Spleen (tissue), 11 donors: Measurements from ENCODE around the gene AFAP1. TPM values are rescaled to one million over a fixed set of nuclear protein-coding genes. Genes with fewer than 3 reads are reported as not detected.

Source experiments
- DNase-seq: peaks from one replicate; pipeline ENCODE4 v3.0.0-alpha.2; 2020
- H3K27ac ChIP-seq, 8 donors: fragments of 200-600 bp; sonication (generic) in 7 of 8; 1 replicate in 4 of 8; 2 replicates in 4 of 8; pipeline versions ENCODE4 v1.5.0 to v1.8.0; 2016 to 2021; ENCODE audit warnings: inconsistent platforms in 4 of 8, mild to moderate bottlenecking in 4 of 8, moderate library complexity in 1 of 8
- H3K27me3 ChIP-seq, 7 donors: fragments of 200-600 bp; sonication (generic) in 6 of 7; replicated peaks in 1 of 7; 1 replicate in 4 of 7; 2 replicates in 3 of 7; pipeline versions ENCODE4 v1.5.0 to v1.8.0; 2016 to 2021; ENCODE audit warnings: inconsistent platforms in 3 of 7, mild to moderate bottlenecking in 1 of 7
- H3K36me3 ChIP-seq, 6 donors: fragments of 200-600 bp; sonication (generic) in 5 of 6; 1 replicate in 4 of 6; 2 replicates in 2 of 6; pipeline versions ENCODE4 v1.5.0 to v1.8.0; 2016 to 2021; ENCODE audit warnings: inconsistent platforms in 2 of 6
- H3K4me1 ChIP-seq, 6 donors: fragments of 200-600 bp; sonication (generic) in 5 of 6; 1 replicate in 3 of 6; 2 replicates in 3 of 6; pipeline versions ENCODE4 v1.5.0 to v1.8.0; 2016 to 2021; ENCODE audit warnings: inconsistent platforms in 3 of 6
- H3K4me3 ChIP-seq, 8 donors: fragments of 200-600 bp; sonication (generic) in 7 of 8; 1 replicate in 4 of 8; 2 replicates in 4 of 8; pipeline versions ENCODE4 v1.5.0 to v1.8.0; 2016 to 2021; ENCODE audit warnings: inconsistent platforms in 4 of 8, mild to moderate bottlenecking in 4 of 8, moderate library complexity in 2 of 8
- H3K9me3 ChIP-seq, 8 donors: fragments of 200-600 bp; sonication (generic) in 7 of 8; 1 replicate in 4 of 8; 2 replicates in 4 of 8; pipeline versions ENCODE4 v1.5.0 to v1.8.0; 2016 to 2021; ENCODE audit warnings: inconsistent platforms in 4 of 8
- POLR2A ChIP-seq, 3 donors: fragments of 450-650 bp; IDR thresholded peaks; one replicate each; pipeline ENCODE4 v1.5.1; 2017; ENCODE audit warnings: antibody characterized with exemption in 3 of 3, mild to moderate bottlenecking in 1 of 3
- POLR2AphosphoS5 ChIP-seq, 3 donors: sonication (generic); formaldehyde crosslinking; IDR thresholded peaks; one replicate each; pipeline ENCODE4 v1.5.1; 2017; ENCODE audit warnings: antibody characterized with exemption in 3 of 3
- WGBS, 5 donors: extraction: QIAGEN DNeasy Blood & Tissue Kit in 3 of 5; methylation state at CpG; one replicate each; pipeline versions ENCODE4 v1.1.5 to v1.1.7; 2013 to 2018; 5-methylcytosine and 5-hydroxymethylcytosine counted together
- intact Hi-C: fragments of 100-400 bp; cut with DNase I; formaldehyde crosslinking; loops from one replicate; pipeline ENCODE4 v1.15.0; 2023; ENCODE audit warnings: low total_unique reads
- polyA plus RNA-seq, 3 donors: library from polyadenylated mRNA; stranded (reverse); fragments of 200-250 nt; gene quantifications; one replicate each; pipeline ENCODE4 v1.2.1, GENCODE V29; 2013
- total RNA-seq, 7 donors: library from RNA; depleted of rRNA in 3 of 7; stranded (reverse); fragments of >200 nt in 3 of 7; fragmentation: NEBNext Ultra II Directional in 4 of 7; extraction: Animal tissue kit (Norgen Biotek cat#: 25700) in 4 of 7; gene quantifications; one replicate each; pipeline versions ENCODE4 v1.1.0 to v1.2.1, GENCODE V29; 2016 to 2021
- TF ChIP-seq, protein P1 (sequence below), 11 experiments: fragments of 200-600 bp in 7 of 11; fragments of 450-650 bp in 4 of 11; sonication (generic) in 4 of 11; IDR thresholded peaks in 8 of 11; conservative IDR thresholded peaks in 3 of 11; 1 replicate in 7 of 11; 2 replicates in 4 of 11; pipeline versions ENCODE4 v1.4.0 to v1.8.0; 2016 to 2021; ENCODE audit warnings: antibody characterized with exemption in 11 of 11, inconsistent platforms in 4 of 11, mild to moderate bottlenecking in 1 of 11
- donor health status: healthy with polysubstance abuse.
- donor health status: DM: no; HTN: no; CAD: no; lungs with moderate emphysema.
- donor health status: DM: no; HTN: no; CAD: no.
- donor health status: Bipolar disorder and iron deficiency.
- donor health status: healthy.
- donor health status: DM: no; HTN: no; CAD: no.
- donor health status: DM: yes; HTN: yes; CAD: no.

The AFAP1 gene
- total and polyA plus RNA-seq, 10 donors: 1.6 to 29.2 (median 12.1) TPM

DNA sequence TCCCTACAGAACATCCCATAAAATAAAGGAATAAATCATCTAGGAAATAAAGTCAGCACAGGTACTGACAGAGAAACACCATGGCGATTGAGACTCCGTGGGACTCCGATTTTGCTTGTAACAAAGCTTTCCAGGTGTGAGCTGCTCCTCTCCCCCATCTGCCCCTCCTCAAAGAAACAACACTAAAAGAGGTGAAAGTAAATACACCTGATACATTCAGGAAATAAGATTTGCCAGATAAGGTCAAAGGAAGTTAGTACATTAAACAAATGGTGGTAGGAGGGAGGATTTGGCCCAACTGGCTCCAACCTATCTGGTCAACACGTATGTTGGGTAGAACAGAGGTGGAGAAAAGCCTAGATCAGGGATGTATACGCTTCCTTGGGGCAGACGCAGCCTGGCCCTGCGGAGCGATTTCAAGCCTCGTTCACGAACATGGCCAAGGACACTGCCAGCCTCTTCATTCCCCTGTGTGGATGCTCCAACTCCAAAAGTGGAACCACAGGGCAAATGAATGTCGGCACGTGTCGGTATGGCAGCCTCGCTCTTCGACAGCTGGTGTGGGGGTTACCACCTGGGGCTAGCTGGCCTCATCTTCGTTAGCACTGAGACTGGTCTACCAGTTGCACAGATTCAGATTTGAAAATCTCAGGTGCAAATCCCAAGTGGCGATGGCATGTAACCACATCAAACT is 162.5 kb downstream of the AFAP1 start:
- WGBS, 5 donors: 92 to 96% (median 94%) methylated on average over 17 of the region's 17 CpGs
- intact Hi-C loops: no loop called here
- Histone ChIP-seq H3K27me3 (no peaks in the 10 kb centered on the region), H3K27ac (peak overlapping the region in 4 of 8 donors; percentile 70 to 78 (median 72)), H3K4me1 (peaks cover 5 to 35% (median 18%) of the 10 kb centered on the region in 6 donors), H3K4me3 (no peak overlapping the region), H3K9me3 (no peaks in the 10 kb centered on the region), H3K36me3 (peaks cover 0 to 58% (median 13%) of the 10 kb centered on the region in 6 donors)
- DNase-seq: peak; percentile 49
- TF ChIP-seq, protein P1, sequence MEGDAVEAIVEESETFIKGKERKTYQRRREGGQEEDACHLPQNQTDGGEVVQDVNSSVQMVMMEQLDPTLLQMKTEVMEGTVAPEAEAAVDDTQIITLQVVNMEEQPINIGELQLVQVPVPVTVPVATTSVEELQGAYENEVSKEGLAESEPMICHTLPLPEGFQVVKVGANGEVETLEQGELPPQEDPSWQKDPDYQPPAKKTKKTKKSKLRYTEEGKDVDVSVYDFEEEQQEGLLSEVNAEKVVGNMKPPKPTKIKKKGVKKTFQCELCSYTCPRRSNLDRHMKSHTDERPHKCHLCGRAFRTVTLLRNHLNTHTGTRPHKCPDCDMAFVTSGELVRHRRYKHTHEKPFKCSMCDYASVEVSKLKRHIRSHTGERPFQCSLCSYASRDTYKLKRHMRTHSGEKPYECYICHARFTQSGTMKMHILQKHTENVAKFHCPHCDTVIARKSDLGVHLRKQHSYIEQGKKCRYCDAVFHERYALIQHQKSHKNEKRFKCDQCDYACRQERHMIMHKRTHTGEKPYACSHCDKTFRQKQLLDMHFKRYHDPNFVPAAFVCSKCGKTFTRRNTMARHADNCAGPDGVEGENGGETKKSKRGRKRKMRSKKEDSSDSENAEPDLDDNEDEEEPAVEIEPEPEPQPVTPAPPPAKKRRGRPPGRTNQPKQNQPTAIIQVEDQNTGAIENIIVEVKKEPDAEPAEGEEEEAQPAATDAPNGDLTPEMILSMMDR (IDR thresholded peaks at IDR 0.05 in 8 of 11, conservative IDR thresholded peaks at IDR 0.05 in 3 of 11): no peak
- TF ChIP-seq POLR2AphosphoS5 (IDR thresholded peaks at IDR 0.05): no peak
- no peak for TF ChIP-seq POLR2A (IDR thresholded peaks at IDR 0.05)

DNA sequence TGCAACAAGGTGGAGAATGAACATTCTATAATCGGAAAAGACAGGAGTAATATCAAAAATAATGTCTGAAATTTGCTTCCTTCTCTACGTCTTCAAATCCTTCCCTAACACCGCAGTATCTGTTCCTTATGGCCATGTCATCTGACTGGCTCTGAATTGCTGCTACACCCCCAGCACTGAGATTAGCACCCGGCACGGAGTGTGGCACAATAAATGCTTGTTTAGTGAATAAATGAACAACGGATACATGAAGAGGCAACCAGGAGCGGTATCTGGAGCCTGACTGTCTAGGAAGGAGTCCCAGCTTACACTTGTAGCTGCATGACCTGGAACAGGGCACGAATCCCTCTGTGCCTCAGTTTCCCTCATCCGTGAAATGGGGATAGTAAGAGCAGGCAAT is 164.3 kb downstream of the AFAP1 start:
- intact Hi-C loops: no loop called here

DNA sequence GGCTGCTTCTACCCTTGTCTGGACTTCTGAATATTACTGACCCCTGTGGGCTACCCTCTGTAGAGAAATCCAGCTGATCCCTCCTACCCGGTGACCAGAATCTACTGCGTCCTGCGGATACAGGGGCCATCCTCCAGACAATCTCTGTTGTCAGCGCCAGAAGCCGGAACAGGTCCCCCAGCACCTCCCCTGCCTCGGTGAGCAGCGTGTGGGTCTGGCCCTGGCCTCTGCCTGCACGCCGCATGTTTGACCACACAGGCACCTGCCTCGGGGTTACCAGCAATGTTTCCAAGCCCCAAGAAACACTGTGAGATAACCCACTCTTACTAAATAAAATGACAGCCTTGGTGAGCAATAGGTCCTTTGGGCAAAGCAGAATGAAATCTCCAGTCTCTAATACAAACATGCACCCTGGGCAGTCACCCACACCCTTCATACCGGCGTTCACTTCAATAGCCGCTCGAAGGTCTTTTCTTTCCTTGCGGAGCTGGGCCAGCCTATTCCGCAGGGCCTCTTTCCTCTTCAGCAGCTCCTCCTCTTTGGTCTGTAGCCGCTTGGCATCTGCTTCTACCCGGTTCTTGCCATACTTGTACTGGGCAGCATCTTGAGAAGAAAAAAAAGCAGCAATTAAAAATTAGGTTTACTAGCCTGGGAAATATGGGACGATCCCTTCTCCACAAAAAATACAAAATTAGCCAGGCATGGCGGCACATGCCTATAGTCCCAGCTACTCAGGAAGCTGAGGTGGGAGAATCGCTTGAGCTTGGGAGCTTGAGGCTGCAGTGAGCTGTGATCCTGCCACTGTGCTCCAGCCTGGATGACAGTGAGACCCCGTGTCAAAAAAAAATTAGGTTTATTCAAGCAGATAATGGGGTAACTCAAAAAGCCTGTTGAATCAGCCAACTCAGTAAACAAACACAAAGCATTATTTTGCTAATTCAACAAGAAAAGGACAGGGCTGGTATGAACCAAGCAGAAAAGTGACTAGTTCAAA is 165.1 kb downstream of the AFAP1 start:
- 91 to 93% (median 92%) methylated on average over 21 to 22 of the region's 22 CpGs for WGBS, 5 donors
- peaks cover 0 to 20% (median 5%) of the 10 kb centered on the region in 6 donors for H3K4me1 ChIP-seq

More for the DNA sequence above, 164.3 kb downstream of the AFAP1 start:
- TF ChIP-seq POLR2AphosphoS5 (IDR thresholded peaks at IDR 0.05) (no peak), POLR2A (IDR thresholded peaks at IDR 0.05) (no peak)
- TF ChIP-seq, protein P1 (IDR thresholded peaks at IDR 0.05 in 8 of 11, conservative IDR thresholded peaks at IDR 0.05 in 3 of 11): no peak
- H3K4me3 ChIP-seq: no peak overlapping the region
- WGBS, 5 donors: 85 to 96% (median 92%) methylated on average over 9 of the region's 9 CpGs
- peaks cover 0 to 21% (median 10%) of the 10 kb centered on the region in 6 donors for H3K4me1 ChIP-seq
- H3K36me3 ChIP-seq: peaks cover 0 to 76% (median 16%) of the 10 kb centered on the region in 6 donors
- DNase-seq: peak; percentile 12
- no peaks in the 10 kb centered on the region for H3K9me3 ChIP-seq
- H3K27me3 ChIP-seq: no peaks in the 10 kb centered on the region
- no peak overlapping the region for H3K27ac ChIP-seq

More for the DNA sequence above, 165.1 kb downstream of the AFAP1 start:
- Histone ChIP-seq H3K27ac (no peak overlapping the region), H3K9me3 (no peaks in the 10 kb centered on the region), H3K27me3 (no peaks in the 10 kb centered on the region), H3K36me3 (peaks cover 0 to 84% (median 20%) of the 10 kb centered on the region in 6 donors), H3K4me3 (no peak overlapping the region)
- no peak for TF ChIP-seq POLR2AphosphoS5 (IDR thresholded peaks at IDR 0.05)
- TF ChIP-seq POLR2A (IDR thresholded peaks at IDR 0.05): no peak
- TF ChIP-seq, protein P1 (IDR thresholded peaks at IDR 0.05 in 8 of 11, conservative IDR thresholded peaks at IDR 0.05 in 3 of 11): no peak
- intact Hi-C loops: no loop called here
- peak; percentile 61 for DNase-seq
